22Rv1 (cell line): ENCODE data around the gene SPINK8.
"Not testable (repeated sequence)": the region's sequence is repeated elsewhere in the genome, so short reads cannot be mapped to it uniquely, and the experiment has no call there.

ENCODE experiments used
- H3K27ac ChIP-seq: fragments of 450-650 bp; 2 replicates; pipeline ENCODE4 v1.5.1; 2017
- ZFX ChIP-seq: fragments of 450-650 bp; IDR thresholded peaks from 2 replicates; pipeline ENCODE4 v1.6.1; 2017; ENCODE audit warnings: antibody characterized with exemption, borderline replicate concordance
- TF ChIP-seq, protein P1 (sequence below): fragments of 450-650 bp; IDR thresholded peaks from 2 replicates; pipeline ENCODE4 v1.5.1; 2017; ENCODE audit warnings: mild to moderate bottlenecking

SPINK8 gene

DNA sequence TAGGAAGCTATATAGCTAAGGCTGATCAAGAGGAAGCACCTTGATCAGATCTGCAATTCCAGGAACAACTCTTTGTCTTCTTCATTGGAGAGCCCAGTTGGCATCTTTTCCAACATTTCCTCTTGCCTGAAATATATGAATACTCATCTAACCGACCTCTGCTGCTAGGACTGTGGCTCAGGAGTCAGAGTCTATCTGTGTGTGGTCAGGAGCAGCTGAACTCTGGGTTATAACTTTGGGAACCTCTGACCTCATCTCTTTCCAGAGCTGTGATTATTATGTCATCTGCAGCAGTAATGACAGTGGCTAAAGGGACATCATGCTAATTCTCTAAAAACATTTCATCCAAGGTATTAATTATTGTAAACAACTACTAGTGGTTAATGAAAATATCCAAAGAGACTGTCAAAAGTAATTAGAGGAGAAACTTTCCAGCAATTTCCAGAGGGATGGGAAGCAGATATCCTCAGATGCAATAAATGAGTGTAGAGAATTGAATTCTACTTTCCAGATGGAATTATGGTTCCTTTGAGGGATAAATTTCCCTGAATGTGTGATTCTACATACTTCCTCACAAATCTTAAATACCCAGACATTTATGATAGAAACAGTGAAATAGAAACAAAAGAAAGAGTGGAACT lies 11.5 kb upstream of the SPINK8 start:
- no peak for TF ChIP-seq ZFX
- TF ChIP-seq, protein P1, sequence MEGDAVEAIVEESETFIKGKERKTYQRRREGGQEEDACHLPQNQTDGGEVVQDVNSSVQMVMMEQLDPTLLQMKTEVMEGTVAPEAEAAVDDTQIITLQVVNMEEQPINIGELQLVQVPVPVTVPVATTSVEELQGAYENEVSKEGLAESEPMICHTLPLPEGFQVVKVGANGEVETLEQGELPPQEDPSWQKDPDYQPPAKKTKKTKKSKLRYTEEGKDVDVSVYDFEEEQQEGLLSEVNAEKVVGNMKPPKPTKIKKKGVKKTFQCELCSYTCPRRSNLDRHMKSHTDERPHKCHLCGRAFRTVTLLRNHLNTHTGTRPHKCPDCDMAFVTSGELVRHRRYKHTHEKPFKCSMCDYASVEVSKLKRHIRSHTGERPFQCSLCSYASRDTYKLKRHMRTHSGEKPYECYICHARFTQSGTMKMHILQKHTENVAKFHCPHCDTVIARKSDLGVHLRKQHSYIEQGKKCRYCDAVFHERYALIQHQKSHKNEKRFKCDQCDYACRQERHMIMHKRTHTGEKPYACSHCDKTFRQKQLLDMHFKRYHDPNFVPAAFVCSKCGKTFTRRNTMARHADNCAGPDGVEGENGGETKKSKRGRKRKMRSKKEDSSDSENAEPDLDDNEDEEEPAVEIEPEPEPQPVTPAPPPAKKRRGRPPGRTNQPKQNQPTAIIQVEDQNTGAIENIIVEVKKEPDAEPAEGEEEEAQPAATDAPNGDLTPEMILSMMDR, result no peak
- no peak overlapping the region for H3K27ac ChIP-seq

DNA sequence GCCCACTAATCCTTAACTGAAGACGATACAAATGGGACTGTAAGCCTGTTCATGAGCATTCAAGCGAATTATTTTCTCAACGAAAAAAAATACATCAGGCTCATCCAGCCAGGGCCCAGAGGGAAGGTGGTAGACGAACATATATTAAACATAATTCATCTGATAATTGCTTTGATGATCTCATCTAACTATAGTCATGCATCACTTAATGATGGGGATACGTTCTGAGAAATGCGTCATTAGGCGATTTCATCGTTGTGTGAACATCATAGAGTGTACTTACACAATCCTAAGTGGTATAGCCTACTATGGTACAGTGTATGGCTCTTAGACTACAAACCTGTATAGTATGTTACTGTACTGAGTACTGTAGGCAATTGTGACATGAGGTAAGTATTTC lies 10.0 kb upstream of the SPINK8 start:
- TF ChIP-seq ZFX, result no peak
- TF ChIP-seq, protein P1, result no peak
- no peak overlapping the region for H3K27ac ChIP-seq

DNA sequence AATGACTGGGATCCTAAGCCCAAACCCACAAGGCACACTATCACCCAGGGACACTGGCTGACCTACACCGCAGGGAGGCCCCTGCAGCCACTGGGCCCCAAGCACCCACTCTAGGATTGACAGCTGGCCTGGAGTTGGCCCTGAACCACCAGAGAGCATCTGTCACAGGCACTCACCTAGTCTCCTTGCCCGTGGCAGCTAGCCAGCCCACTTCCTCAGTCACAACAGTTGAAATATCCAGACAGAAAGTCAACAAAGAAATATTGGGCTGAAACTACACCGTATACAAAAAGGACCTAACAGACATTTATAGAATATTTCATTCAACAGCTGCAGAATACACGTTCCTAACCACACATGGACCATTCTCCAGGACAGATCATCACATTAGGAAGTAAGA lies 5.2 kb upstream of the SPINK8 start:
- no peak for TF ChIP-seq ZFX
- TF ChIP-seq, protein P1, result no peak
- no peak overlapping the region for H3K27ac ChIP-seq

DNA sequence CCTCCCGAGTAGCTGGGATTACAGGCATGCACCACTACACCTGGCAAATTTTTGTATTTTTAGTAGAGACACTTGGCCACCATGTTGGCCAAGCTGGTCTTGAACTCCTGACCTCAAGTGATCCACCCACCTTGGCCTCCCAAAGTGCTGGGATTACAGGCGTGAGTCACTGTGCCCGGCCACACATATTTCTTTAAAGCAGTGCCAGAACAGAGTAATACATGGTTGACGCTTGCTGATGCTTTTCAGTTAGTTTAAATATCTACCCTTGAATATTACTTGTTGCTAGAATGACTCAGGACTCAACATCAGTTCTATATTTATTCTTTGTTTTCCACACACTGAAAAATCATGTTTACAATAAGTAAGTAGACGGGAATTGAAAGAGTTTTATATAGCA lies 4.1 kb upstream of the SPINK8 start:
- not testable (repeated sequence) for H3K27ac ChIP-seq

DNA sequence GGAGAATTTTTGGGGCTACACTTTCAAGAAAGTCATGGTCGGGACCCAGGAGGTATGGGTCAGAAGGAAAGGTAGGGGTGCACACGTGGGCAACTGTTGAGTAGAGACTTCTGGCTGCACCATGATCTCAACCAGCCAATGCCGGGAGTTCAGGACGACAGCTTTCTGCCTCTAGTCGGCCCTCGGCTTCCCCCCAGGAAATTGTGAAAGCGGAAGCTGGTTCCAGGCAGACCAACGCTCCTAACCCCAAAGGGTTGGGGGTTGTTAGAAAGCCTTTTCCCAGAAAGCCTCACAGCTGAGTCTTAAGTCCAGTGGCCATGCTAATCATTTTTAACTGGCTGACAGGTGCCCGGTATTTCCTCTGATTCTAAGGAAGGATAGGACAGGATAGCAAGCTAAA lies 1.8 kb upstream of the SPINK8 start:
- H3K27ac ChIP-seq, result not testable (repeated sequence)

DNA sequence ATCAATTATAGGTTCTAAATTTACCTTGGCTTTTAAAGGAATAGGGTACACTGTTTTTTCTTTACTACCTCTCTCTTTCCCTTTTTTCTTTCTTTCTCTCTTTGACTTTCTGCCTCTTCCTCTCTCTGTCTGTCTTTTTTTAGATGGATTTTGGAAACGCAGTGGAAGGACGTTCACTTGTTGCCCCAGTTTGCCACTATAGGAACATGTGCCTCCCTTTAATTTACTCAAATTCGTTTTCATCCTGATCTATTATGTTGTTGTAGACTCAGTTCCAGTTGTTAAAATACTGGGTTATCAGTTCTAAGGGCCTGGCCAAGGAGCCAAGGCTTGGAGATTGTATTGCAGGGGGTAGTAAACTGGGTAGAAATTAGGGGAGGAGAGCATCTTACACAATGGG lies 1.1 kb upstream of the SPINK8 start:
- no peak overlapping the region for H3K27ac ChIP-seq
- TF ChIP-seq, protein P1, result no peak
- TF ChIP-seq ZFX, result no peak

DNA sequence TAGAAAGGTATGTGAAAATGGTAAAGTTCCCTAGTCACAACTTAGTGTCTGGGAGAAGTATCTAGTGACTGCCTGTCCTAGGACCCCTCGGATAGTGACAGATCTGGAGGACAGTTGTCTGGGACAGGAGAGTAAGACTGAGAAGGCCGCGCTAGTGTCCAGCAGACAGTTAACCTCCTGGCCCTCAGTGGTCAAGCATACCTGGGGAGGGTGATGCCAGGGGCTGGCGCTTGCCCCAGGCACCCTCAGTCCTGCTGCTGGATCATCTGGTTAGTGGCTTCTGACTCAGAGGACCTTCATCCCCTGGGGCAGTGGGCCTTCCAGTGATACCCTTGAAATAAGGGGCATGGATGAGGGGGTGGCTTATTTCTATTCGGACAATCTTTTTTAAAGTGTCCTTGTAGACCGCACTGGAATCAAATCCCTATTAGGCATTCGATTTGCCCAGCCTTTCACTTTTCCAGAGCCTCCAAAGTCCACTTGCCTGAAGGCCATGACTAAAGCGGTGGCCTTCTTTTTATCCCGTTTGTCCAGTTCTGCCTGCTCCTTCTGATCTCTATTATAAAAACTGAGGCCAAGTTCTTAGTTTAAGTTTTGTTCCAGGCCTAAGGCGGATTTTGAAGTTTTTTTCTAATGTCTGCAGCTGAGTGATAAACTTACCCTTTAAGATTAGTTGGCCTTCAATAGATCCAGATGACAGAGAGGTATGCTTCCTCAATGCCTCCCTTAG lies 1.6 kb downstream of the SPINK8 start:
- not testable (repeated sequence) for H3K27ac ChIP-seq

DNA sequence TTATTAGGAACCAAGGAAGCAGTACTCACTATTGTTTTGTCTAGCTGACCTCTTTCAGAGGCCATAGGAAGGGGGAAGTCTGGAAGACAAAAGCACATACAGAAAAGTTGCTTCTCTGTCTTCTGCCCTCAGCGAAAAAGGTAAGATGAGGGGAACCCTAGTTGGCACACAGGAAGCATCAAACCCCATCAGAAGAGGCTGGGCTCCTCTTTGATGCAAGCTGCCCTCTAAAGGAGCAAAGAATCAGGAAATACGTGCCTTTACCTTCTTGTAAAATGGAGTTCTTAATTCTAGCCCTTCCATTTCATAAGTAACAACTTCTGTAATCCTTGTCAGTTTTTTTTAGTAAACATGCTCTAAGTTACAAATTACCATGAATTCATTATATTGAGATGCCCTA lies 12.5 kb downstream of the SPINK8 start:
- no peak overlapping the region for H3K27ac ChIP-seq
- TF ChIP-seq, protein P1, result no peak
- TF ChIP-seq ZFX, result no peak
